SK-N-MC (cell line): ENCODE data around the gene CDH4.

Experiments
- EZH2 ChIP-seq: fragments of 200-600 bp; sonication (generic); IDR thresholded peaks from one replicate; pipeline ENCODE4 v1.6.1; 2017; ENCODE audit warnings: antibody characterized with exemption
- FOXP2 ChIP-seq: optimal IDR thresholded peaks from 2 replicates; pipeline ENCODE3; 2011; ENCODE audit warnings: mild to moderate bottlenecking, moderate library complexity; ENCODE audit not compliant: insufficient read depth; ENCODE audit errors: extremely low read length, control extremely low read depth
- POLR2AphosphoS5 ChIP-seq: IDR thresholded peaks from 2 replicates; pipeline ENCODE4 v1.6.1; 2012; ENCODE audit warnings: mild to moderate bottlenecking, low read depth, low read length, borderline replicate concordance

- no peak for TF ChIP-seq POLR2AphosphoS5
- TF ChIP-seq EZH2: no peak
- TF ChIP-seq FOXP2: no peak
Measured at GRCh38 chr20:61948586-61949362, 696.7 kb downstream of the CDH4 start.
